Measurements from ENCODE around the gene GRK6. TPM values are rescaled to one million over a fixed set of nuclear protein-coding genes. Genes with fewer than 3 reads are reported as not detected.
A peak's percentile ranks its signal among the peaks of the same experiment; 100 is the strongest.

Gene GRK6
- total RNA-seq, 8 experiments from 2014 or later, result 16.2 to 29.5 (median 21.5) TPM

DNA sequence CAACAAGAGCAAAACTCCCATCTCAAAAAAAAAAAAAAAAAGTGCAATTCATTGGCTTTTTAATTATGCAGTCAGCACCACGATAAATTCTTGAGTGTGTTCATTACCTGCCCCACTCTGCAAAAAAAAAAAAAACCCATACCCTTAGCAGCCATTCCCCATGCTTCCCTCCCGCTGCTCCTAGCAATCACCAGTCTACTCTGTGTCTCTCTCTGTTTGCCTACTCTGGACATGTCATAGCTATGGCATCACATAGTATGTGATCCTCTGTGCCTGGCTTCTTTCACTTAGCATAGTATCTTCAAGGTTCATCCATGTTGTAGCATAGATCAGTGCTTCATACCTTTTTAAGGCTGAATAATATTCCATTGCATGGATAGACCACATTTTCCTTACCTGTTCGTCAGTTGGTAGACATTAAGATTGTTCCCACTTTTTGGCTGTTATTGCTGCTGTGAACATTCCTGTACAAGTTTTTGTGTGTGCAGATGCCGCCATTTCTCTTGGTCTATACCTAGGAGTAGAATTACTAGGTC is 13.1 kb downstream of the GRK6 start:
- WGBS, 10 experiments, result 80 to 100% (median 99%) methylated on average over 2 to 4 of the region's 4 CpGs; no CpG with 5 or more reads in 2 of the 10 experiments
- in situ Hi-C loops (cut with MboI; ENCODE audit: low pct_unique_long_range_greater_than_20kb in 2 of 9, low sequenced_read_pairs in 9 of 9, unreplicated experiment in 9 of 9), result no loop called here
- Histone ChIP-seq H3K4me1 (replicated peaks in 1 of 2) (peaks cover 0 to 4% of the 10 kb centered on the region in 2 donors), H3K4me3 (no peak overlapping the region), H3K27ac (no peak overlapping the region)
- ATAC-seq (replicated peaks in 6 of 8), result no peak

DNA sequence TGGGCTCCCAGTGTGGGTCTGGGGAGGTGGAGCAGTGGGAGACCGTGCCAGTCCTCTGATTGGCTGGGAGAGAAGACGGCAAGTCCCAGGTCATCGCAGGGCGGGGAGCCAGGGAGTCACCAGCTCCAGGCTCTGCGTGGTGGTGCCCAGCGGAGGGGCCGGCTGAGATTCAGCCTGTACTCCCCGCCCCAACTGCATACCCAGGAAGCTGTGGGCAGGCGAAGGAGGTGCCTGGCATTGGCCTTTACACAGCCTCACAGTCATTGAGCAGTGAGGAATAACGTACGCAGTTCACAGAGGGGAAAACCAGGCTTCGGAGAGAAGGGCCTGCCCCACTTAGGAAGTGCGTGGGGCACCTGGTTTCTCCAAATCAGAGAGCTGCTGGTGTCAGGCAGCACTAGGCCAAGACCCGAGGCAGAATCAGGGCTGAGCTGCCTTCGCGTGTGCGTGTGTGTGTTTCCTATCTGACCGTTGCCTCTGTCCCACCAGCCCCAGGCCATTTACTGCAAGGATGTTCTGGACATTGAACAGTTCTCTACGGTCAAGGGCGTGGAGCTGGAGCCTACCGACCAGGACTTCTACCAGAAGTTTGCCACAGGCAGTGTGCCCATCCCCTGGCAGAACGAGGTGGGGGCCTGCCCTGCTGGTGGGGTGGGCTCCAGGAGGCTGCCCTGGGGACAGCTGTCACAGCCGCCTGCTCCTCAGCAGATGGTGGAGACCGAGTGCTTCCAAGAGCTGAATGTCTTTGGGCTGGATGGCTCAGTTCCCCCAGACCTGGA is 13.9 kb downstream of the GRK6 start:
- H3K4me3 ChIP-seq, result no peak overlapping the region
- 20 to 100% (median 92%) methylated on average over 1 to 14 of the region's 24 CpGs; no CpG with 5 or more reads in 4 of the 10 experiments for WGBS, 10 experiments
- in situ Hi-C loops (cut with MboI; ENCODE audit: low pct_unique_long_range_greater_than_20kb in 2 of 9, low sequenced_read_pairs in 9 of 9, unreplicated experiment in 9 of 9), result no loop called here
- H3K27ac ChIP-seq, result no peak overlapping the region
- no peak for ATAC-seq (replicated peaks in 6 of 8)
- H3K4me1 ChIP-seq (replicated peaks in 1 of 2), result peaks cover 1 to 11% of the 10 kb centered on the region in 2 donors

- 80 to 100% methylated on average over 1 to 4 of the region's 26 CpGs; no CpG with 5 or more reads in 8 of the 10 experiments for WGBS, 10 experiments
Measured at GRCh38 chr5:177440990-177441780, 14.7 kb downstream of the GRK6 start.

GRCh38 chr5:177442066-177442826 is 15.8 kb downstream of the GRK6 start:
- in situ Hi-C loops (cut with MboI; ENCODE audit: low pct_unique_long_range_greater_than_20kb in 2 of 9, low sequenced_read_pairs in 9 of 9, unreplicated experiment in 9 of 9), result no loop called here
- 60 to 100% (median 90%) methylated on average over 1 to 4 of the region's 20 CpGs; no CpG with 5 or more reads in 7 of the 10 experiments for WGBS, 10 experiments
- no peak for ATAC-seq (replicated peaks in 6 of 8)
- Histone ChIP-seq H3K4me3 (no peak overlapping the region), H3K4me1 (replicated peaks in 1 of 2) (peaks cover 7 to 17% of the 10 kb centered on the region in 2 donors), H3K27ac (no peak overlapping the region)

More at GRCh38 chr5:177440990-177441780, 14.7 kb downstream of the GRK6 start:
- in situ Hi-C loops (cut with MboI; ENCODE audit: low pct_unique_long_range_greater_than_20kb in 2 of 9, low sequenced_read_pairs in 9 of 9, unreplicated experiment in 9 of 9), result no loop called here
- peaks cover 6 to 15% of the 10 kb centered on the region in 2 donors for H3K4me1 ChIP-seq (replicated peaks in 1 of 2)
- no peak overlapping the region for H3K4me3 ChIP-seq
- H3K27ac ChIP-seq, result no peak overlapping the region
- ATAC-seq (replicated peaks in 6 of 8), result peak in 5 of 8 experiments; percentile 22 to 52 (median 39)

DNA sequence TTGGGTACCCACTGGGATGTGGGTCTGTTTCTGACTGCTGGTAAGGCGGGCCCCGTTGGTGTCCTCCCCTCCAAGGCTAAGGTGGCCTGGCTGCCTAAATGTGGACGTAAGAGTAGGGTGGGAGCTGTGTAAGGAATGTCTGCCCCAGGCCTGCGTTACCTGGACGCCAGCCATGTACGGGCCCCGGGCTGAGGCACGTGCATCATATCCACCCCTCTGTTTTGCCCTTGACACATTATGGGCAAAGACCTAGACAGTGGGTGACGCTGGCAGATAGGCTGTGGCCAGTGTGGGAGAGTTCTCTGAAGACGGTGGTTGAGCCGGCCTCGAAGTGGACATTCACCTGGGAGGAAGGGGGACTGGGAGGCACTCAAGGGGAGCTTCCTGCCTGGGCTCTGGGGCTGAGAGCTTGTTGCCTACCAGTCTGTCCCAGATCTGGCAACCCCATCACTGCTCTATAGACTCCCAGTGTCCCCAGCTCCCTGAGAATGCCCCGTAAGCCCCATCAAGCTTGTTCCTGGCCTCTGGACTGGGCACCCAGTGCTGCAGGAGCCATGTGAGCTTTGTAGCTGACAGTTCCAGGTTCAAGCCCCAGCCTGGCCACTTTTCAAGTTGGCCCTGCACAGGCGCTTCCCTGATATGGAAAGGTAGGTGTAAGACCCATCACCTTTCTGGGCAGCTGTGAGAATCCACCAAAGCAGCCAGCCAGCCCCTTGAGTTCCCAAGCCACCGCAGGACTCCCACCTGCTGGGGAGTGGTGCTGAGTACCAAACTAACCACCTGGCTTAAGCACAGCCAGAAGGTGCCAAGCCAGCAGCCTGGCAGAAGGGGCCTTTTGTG is 16.9 kb downstream of the GRK6 start:
- in situ Hi-C loops (cut with MboI; ENCODE audit: low pct_unique_long_range_greater_than_20kb in 2 of 9, low sequenced_read_pairs in 9 of 9, unreplicated experiment in 9 of 9), result no loop called here
- WGBS, 10 experiments, result 100% methylated on average over 1 to 2 of the region's 15 CpGs; no CpG with 5 or more reads in 6 of the 10 experiments
- Histone ChIP-seq H3K4me1 (replicated peaks in 1 of 2) (peaks cover 18 to 28% of the 10 kb centered on the region in 2 donors), H3K27ac (no peak overlapping the region), H3K4me3 (no peak overlapping the region)
- no peak for ATAC-seq (replicated peaks in 6 of 8)

DNA sequence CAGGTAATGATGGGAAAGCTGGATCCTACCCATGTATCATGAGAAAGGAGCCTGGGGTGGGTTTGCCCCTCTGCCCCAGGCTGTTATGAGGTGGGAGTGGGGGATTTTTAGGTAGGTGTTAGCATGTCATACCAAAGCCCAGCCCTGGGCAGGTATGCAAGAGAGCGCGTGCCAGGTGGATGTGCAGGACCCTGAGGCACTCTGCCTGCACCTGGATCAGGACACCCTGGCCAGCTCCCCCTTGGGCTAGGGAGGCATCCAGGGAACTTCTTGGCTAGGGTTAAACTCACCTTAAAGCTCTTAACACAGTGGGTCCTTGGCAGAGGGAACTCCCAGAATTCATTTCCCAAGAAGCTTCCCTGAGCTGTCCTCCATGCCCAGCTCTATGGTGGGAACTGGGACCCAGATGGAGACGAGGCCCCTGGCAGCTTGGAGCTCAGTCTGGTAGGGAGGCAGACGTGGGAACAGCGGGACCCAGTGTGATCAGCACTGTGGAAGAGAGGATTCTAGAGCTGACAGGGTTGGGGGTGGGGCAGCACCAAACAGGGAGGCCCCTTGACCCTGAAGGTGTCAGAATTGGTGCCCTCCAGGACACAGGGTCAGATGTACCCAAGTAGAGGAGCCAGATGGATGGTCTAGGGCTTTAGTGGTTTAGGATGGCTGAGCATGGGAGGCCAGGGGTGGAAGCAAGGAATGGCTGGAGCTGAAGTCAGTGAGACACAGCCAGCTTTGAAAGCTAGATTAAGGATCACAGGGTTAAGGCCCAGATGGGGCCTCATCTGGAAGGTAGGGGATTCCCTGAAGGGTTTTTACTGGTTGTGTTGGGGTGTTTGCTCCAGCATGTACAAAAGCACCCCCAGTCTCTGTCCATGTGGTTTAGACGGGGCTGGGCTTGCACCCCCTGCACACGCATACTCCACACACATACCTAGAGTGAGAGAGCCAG is 17.9 kb downstream of the GRK6 start:
- no peak for ATAC-seq (replicated peaks in 6 of 8)
- Histone ChIP-seq H3K4me3 (no peak overlapping the region), H3K4me1 (replicated peaks in 1 of 2) (peaks cover 27 to 33% of the 10 kb centered on the region in 2 donors), H3K27ac (no peak overlapping the region)
- WGBS, 10 experiments, result 52 to 100% (median 73%) methylated on average over 1 to 3 of the region's 7 CpGs; no CpG with 5 or more reads in 6 of the 10 experiments
- in situ Hi-C loops (cut with MboI; ENCODE audit: low pct_unique_long_range_greater_than_20kb in 2 of 9, low sequenced_read_pairs in 9 of 9, unreplicated experiment in 9 of 9), result no loop called here

- H3K4me3 ChIP-seq, result peak overlapping the region in 2 of 5 donors; percentile 53 to 70
- in situ Hi-C loops (cut with MboI; ENCODE audit: low pct_unique_long_range_greater_than_20kb in 2 of 9, low sequenced_read_pairs in 9 of 9, unreplicated experiment in 9 of 9), result no loop called here
- H3K4me1 ChIP-seq (replicated peaks in 1 of 2), result peaks cover 28 to 33% of the 10 kb centered on the region in 2 donors
- H3K27ac ChIP-seq, result no peak overlapping the region
- WGBS, 10 experiments, result 45 to 89% (median 66%) methylated on average over 1 to 7 of the region's 10 CpGs
- ATAC-seq (replicated peaks in 6 of 8), result no peak
Measured at GRCh38 chr5:177445052-177445916, 18.8 kb downstream of the GRK6 start.

DNA sequence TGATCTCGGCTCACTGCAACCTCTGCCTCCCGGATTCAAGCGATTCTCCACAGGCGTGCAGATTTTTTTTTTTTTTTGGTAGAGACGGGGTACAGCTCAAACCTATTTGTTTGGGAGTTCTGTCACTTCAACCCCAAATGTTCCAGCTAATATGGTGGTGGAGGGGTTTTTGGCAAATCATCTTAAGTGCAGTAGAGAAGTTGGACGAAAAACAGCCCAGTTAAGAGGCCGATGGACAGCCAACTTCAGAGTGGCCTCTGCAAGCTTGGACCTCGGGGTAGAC is 19.4 kb downstream of the GRK6 start:
- Histone ChIP-seq H3K4me3 (peak overlapping the region; percentile 53 to 90 (median 67)), H3K4me1 (replicated peaks in 1 of 2) (peaks cover 28 to 33% of the 10 kb centered on the region in 2 donors), H3K27ac (no peak overlapping the region)
- WGBS, 10 experiments, result 0 to 47% (median 16%) methylated on average over 1 to 7 of the region's 8 CpGs; no CpG with 5 or more reads in 1 of the 10 experiments
- in situ Hi-C loops (cut with MboI; ENCODE audit: low pct_unique_long_range_greater_than_20kb in 2 of 9, low sequenced_read_pairs in 9 of 9, unreplicated experiment in 9 of 9), result no loop called here
- no peak for ATAC-seq (replicated peaks in 6 of 8)

GRCh38 chr5:177446200-177447065 is 20.0 kb downstream of the GRK6 start, which contains the start of gene PRR7:
Gene PRR7 (plus strand): TSS chr5:177446814. CDS start chr5:177455068, 8,254 bp downstream.
- Histone ChIP-seq H3K27ac (peak within 1 kb of the TSS; percentile 83 to 91), H3K4me3 (peak within 1 kb of the TSS; percentile 53 to 90 (median 67)), H3K4me1 (replicated peaks in 1 of 2) (peaks cover 28 to 33% of the 10 kb centered on the region in 2 donors)
- 0% methylated on average over 2 of the region's 89 CpGs; no CpG with 5 or more reads in 8 of the 10 experiments for WGBS, 10 experiments
- in situ Hi-C loops (cut with MboI; ENCODE audit: low pct_unique_long_range_greater_than_20kb in 2 of 9, low sequenced_read_pairs in 9 of 9, unreplicated experiment in 9 of 9), result no loop called here
- ATAC-seq (replicated peaks in 6 of 8), result peak; percentile 60 to 71 (median 64)
